Measurements from ENCODE around the gene SELENOT. TPM values are rescaled to one million over a fixed set of nuclear protein-coding genes. Genes with fewer than 3 reads are reported as not detected.

SELENOT gene
- total and polyA plus RNA-seq, 2 of the 8 experiments (the other 6 are each of a cell fraction or from before 2014, with no cell fraction given), result 79.0 to 290 TPM

GRCh38 chr3:150599611-150600297 is 3.4 kb upstream of the SELENOT start:
- H3K23ac ChIP-seq (ENCODE audit: insufficient read length), result no peak overlapping the region
- H3K18ac ChIP-seq (ENCODE audit: extremely low read depth, low read length), result peak overlapping the region; percentile 56; the same call in 1 of the 2 replicates
- no peak overlapping the region for H4K8ac ChIP-seq (ENCODE audit: extremely low read depth, insufficient read depth, low read length)
- peak overlapping the region; percentile 60; the same call in 1 of the 2 replicates for H2BK12ac ChIP-seq (ENCODE audit: low read depth, low read length)
- no peak overlapping the region for H3K56ac ChIP-seq (replicated peaks; ENCODE audit: insufficient read length, low read depth, low read length)
- H2AFZ ChIP-seq (ENCODE audit: low read length), result no peak overlapping the region
- peak overlapping the region; percentile 65 for H2BK120ac ChIP-seq (replicated peaks; ENCODE audit: low read depth, low read length)
- FAIRE-seq, result no peak
- H3K4ac ChIP-seq (replicated peaks; ENCODE audit: insufficient read length, low read depth, low read length), result no peak overlapping the region
- WGBS, 2 experiments (ENCODE audit: extremely low coverage in 1 of 2, insufficient coverage in 1 of 2, insufficient read length in 1 of 2, insufficient replicate concordance in 2 of 2, low coverage in 1 of 2, low lambda C conversion rate in 2 of 2, missing lambda C conversion rate in 1 of 2), result 51% methylated on average over 4 of the region's 4 CpGs; no CpG with 5 or more reads in 1 of the 2 experiments
- 0 out of 2 replicates have a peak overlapping the region, but pooled peaks have one; percentile 66 for H2BK5ac ChIP-seq (ENCODE audit: low read depth, low read length)
- peaks cover 0 to 43% of the 10 kb centered on the region in 2 experiments; a peak in 2 of 4 replicates for H3K79me2 ChIP-seq (ENCODE audit: control insufficient read depth in 1 of 2, insufficient read depth in 2 of 2, low read length in 2 of 2)
- ChIA-PET CTCF (ENCODE audit: partially characterized antibody) (no interaction called here), POLR2A (ENCODE audit: partially characterized antibody) (interaction anchor here (0.9 to 3.8 kb wide), 3 partner anchors 11 to 54 kb away, joined by 3 to 14 read pairs (median 5); partner anchors contain the start of gene SERP1)
- H4K20me1 ChIP-seq (replicated peaks in 1 of 2; ENCODE audit: control insufficient read depth in 1 of 2, insufficient read depth in 2 of 2, low read length in 2 of 2), result peaks cover 0 to 4% of the 10 kb centered on the region in 2 experiments
- 0 out of 2 replicates have a peak overlapping the region, but pooled peaks have one; percentile 18 for H2BK20ac ChIP-seq (ENCODE audit: low read length)
- no peak for DNase-seq (ENCODE audit: low read depth in 1 of 2, low spot score in 2 of 2)
- peaks cover 4% of the 10 kb centered on the region for H3K23me2 ChIP-seq (ENCODE audit: low read depth, low read length)
- no peak overlapping the region for H2BK15ac ChIP-seq (ENCODE audit: low read length)
- H3K9ac ChIP-seq (replicated peaks in 1 of 4; ENCODE audit: extremely low read depth in 1 of 4, low read depth in 3 of 4, low read length in 3 of 4), result no peak overlapping the region; a peak in 1 of 7 replicates
- peaks cover 6 to 18% (median 14%) of the 10 kb centered on the region in 4 experiments; a peak in 4 of 7 replicates for H3K4me1 ChIP-seq (replicated peaks in 1 of 4; ENCODE audit: control insufficient read depth in 3 of 4, insufficient read depth in 4 of 4, low read length in 3 of 4)
- H3K27ac ChIP-seq (ENCODE audit: low read depth, low read length), result peak overlapping the region; percentile 84
- no peaks in the 10 kb centered on the region for H3K9me3 ChIP-seq (ENCODE audit: insufficient read depth in 2 of 2, low read depth in 1 of 2, low read length in 1 of 2)
- no peak overlapping the region for H4K91ac ChIP-seq (replicated peaks; ENCODE audit: insufficient read length, low read length)
- peak overlapping the region; percentile 42 for H3K4me2 ChIP-seq (ENCODE audit: insufficient read depth in 1 of 2, low read depth in 2 of 2, low read length in 2 of 2)
- no peaks in the 10 kb centered on the region; the same call in 1 of the 2 replicates for H3K79me1 ChIP-seq (ENCODE audit: low read depth, low read length)
- peak overlapping the region; percentile 61; the same call in 1 of the 2 replicates for H2AK5ac ChIP-seq (ENCODE audit: low read depth, low read length)
- H4K5ac ChIP-seq (ENCODE audit: insufficient read length, low read depth, low read length), result peak overlapping the region; percentile 63
- no peaks in the 10 kb centered on the region for H3K27me3 ChIP-seq (replicated peaks in 1 of 4; ENCODE audit: control insufficient read depth in 3 of 4, extremely low read depth in 1 of 4, insufficient read depth in 3 of 4, low read length in 3 of 4)
- H3K14ac ChIP-seq (ENCODE audit: insufficient read length), result no peak overlapping the region
- H3K4me3 ChIP-seq (ENCODE audit: extremely low read depth in 1 of 4, insufficient read depth in 2 of 4, low read depth in 3 of 4, low read length in 4 of 4), result peak overlapping the region in 2 of 4 experiments; percentile 5 to 43; a peak in 2 of 8 replicates
- H3K36me3 ChIP-seq (ENCODE audit: control insufficient read depth in 2 of 4, insufficient read depth in 4 of 4, low read length in 3 of 4), result no peaks in the 10 kb centered on the region
- no peak for TF ChIP-seq EP300 (IDR thresholded peaks at IDR 0.05; ENCODE audit: borderline replicate concordance in 1 of 2, low read depth in 2 of 2, low read length in 2 of 2)
- TF ChIP-seq POLR2A (IDR thresholded peaks at IDR 0.05; ENCODE audit: control extremely low read depth in 1 of 2, low read depth in 2 of 2, low read length in 2 of 2), result peak in 1 of 2 experiments; percentile 61; a peak in 1 of 3 replicates
- TF ChIP-seq BCL11A (IDR thresholded peaks at IDR 0.05; ENCODE audit: low read depth in 2 of 2, low read length in 2 of 2), result no peak
- TF ChIP-seq SRF (IDR thresholded peaks at IDR 0.05; ENCODE audit: low read depth, low read length), result peak; percentile 72; the same call in 1 of the 2 replicates
- TF ChIP-seq POLR2AphosphoS5 (IDR thresholded peaks at IDR 0.05; ENCODE audit: low read depth, low read length), result 0 out of 2 replicates have a peak, but pooled peaks have one; percentile 28
- TF ChIP-seq HDAC2 (IDR thresholded peaks at IDR 0.05; ENCODE audit: borderline replicate concordance in 1 of 2, low read depth in 2 of 2, low read length in 2 of 2), result 0 out of 4 replicates have a peak, but pooled peaks of 1 of the 2 experiments have one; percentile 19
- TF ChIP-seq E2F6 (IDR thresholded peaks at IDR 0.05), result no peak
- peak; percentile 63; the same call in 1 of the 2 replicates for TF ChIP-seq TAF1 (IDR thresholded peaks at IDR 0.05; ENCODE audit: low read depth, low read length)
- 0 out of 2 replicates have a peak, but pooled peaks have one; percentile 30 for TF ChIP-seq YY1 (IDR thresholded peaks at IDR 0.05; ENCODE audit: low read depth, low read length)
- peak; percentile 21 for TF ChIP-seq TAF7 (optimal IDR thresholded peaks at IDR 0.05; ENCODE audit: borderline replicate concordance, low read depth, low read length)
